GM19239 (cell line): ENCODE measurements around the gene GGCX.
"Not testable (repeated sequence)": the region's sequence is repeated elsewhere in the genome, so short reads cannot be mapped to it uniquely, and the experiment has no call there.

ENCODE experiments used
- DNase-seq: peaks from one replicate; pipeline ENCODE4 v3.0.0; 2011; ENCODE audit warnings: low spot score; ENCODE audit not compliant: insufficient read length
- FAIRE-seq: peaks from 2 replicates; lab custom pipeline; 2011; peaks lifted over from hg19 to GRCh38; lab: Jason Lieb, UNC

GGCX gene

DNA sequence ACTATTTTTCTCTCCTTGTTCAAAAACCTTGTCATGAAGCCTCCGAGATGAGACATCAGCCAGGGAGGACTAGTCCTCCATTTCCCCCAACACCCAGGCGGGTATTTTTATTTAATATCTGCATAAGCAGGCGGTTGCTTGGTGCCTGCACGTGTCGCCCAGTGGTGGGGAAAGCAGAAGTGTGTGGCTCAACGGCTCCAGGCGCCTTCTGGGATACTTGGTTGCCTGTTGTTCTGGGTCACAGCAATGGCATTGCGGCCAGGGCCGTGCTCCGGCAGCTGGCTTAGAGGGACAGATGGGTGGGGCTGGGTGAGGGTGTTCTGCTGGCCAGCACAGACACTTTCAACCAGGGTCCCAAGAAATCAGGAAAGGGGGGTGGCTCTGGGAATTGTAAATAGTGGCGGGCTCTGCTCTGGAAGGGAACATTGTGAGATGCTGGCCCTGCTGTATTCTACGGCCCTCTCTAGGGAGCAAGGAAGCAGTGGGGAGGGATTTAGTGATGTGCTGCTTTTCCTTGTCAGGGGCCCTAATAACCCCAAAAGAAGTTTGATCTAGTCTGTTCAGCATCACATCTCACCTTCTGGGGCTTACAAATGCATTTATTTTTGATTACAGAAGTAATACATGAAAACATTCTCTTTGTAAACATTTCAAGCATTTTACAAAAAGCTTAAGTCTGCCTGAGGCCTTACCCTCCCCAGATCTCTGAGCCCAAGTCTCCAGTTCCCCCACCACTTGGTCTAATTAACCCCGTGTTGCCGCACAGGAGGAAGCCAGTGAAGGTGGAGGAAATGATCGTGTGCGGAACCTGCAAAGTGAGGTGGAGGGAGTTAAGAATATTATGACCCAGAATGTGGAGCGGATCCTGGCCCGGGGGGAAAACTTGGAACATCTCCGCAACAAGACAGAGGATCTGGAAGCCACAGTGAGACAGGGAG is 17.2 kb upstream of the GGCX start:
- DNase-seq (no peak), FAIRE-seq (peak; percentile 70)

DNA sequence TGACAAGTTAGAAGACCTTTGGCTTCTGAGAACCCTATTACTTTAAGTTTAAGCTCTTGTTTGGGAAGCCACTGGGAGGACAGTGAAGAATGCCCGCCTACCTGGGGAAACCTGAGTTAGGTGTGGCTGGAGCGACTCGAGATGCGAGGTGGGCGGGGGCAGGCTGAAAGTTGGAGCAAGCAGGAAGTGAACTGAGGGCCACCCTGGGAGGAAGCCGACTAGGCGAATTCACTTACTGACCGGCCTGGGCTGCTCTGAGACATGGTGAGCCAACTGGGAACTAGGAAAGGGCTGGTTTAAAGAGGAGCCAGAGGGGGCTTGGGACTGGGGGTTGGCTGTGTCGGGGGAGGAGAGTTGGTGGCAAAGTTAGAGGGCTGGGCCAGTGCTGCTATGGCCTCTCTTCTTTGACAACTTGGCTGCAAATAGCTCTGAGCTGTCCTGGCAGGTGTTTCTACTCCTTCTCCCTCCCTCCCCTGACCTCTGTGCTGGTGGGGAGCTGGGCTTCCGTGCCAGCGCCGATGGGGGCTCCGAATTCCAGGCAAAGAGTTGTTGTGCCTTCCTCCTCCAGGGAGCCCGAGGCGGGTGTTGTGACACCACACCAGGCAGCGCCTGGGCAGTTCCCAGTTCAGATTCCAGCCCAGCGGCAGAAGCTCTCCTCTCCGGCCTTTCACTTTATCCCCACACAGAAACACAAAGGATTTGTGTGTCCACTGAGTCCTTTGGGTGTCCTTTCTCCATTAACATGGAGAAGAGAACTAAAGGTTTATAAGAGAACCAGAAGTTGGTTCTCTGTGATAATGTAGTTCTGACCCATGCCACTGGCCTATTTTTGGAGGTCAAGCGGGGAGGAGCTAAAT is 16.3 kb upstream of the GGCX start, which contains the start of gene VAMP8:
Gene VAMP8, plus strand, starts transcription at position 201 of the 857 bp plus-strand sequence. Its CDS starts 61 bp downstream, at position 262.
- peak; percentile 91 for FAIRE-seq
- DNase-seq, result peak; percentile 69

DNA sequence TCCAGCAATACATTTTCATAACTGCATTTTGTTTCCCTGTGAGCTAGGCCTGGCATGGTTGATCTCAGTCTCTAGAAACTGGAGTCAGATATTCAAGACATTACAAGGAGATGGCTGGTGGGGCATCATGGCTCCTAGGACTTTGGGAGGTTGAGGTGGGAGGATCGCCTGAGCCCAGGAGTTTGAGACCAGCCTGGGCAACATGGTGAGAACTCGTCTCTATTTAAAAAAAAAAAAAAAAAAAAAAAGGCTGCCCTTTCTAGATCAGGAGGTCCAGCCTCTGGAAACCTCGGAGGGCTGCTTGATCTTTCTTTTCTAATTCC is 15.7 kb upstream of the GGCX start:
- no peak for FAIRE-seq
- no peak for DNase-seq

DNA sequence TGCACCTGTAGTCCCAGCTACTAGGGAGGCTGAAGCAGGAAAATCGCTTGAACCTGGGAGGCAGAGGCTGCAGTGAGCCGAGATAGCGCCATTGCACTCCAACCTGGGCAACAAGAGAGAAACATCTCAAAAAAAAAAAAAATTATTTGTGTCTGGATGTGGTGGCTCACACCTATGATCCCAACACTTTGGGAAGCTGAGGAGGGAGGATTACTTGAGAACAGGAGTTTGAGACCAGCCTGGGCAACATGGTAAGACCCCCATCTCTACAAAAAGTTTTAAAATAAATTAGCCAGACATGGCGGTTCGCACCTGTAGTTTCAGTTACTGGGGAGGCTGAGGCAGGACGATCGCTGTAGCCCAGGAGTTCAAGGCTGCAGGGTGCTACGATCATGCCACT is 14.4 kb upstream of the GGCX start:
- DNase-seq, result no peak
- no peak for FAIRE-seq

DNA sequence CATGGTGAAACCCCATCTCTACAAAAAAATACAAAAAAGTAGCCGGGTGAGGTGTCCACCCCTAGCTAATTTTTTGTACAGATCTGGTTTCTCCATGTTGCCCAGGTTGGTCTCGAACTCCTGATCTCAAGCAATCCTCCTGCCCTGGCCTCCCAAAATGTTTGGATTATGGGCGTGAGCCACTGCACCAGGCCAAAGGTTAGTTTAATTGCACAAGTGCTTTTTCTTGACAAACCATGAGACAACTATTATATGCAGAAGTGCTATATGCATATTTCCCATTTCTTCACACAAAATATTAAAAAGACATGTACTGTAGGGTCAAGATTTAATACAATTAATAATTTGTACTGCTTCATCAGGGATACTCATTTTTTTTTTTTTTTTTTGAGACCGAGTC is 5.0 kb upstream of the GGCX start:
- no peak for DNase-seq
- FAIRE-seq, result no peak

DNA sequence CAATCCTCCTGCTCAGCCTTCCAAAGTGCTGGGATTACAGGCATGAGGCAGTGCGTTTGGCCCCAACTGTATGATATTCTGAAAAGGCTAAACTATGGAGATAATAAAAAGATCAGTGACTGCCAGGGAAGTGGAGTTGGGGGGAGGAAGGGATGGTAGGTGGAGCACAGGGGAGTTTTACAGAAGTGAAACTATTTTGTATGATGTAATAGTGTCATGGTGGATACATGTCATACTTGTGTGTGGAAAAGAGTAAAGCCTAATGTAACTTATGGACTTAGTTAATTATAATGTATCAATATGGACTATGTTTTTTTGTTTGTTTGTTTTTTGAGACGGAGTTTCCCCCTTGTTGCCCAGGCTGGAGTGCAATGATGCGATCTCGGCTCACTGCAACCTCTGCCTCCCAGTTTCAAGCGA is 2.9 kb upstream of the GGCX start:
- no peak for DNase-seq
- no peak for FAIRE-seq

DNA sequence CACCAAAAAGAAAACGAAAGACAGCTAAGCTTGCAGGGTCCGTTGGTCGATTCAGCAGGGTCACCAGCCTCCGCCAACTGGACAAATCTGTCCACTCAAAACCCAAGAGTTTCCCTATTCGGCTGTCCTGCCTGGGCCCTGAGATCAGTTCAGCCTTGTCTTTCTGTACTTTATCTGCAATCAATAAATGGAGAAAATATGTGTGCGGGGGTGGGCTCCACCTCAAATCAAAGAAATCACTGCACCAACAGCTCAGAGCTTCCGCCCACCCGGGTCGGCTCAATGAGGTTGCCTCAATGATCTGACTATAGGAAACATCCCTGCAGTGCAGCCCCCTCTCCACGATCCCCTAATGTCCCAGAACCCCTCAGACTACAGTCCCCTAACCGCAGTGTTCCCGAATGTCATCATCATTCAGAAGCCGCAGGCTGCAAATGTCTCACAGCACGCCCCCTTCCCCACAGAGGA is 447 bp downstream of the GGCX start:
- DNase-seq, result no peak
- FAIRE-seq, result no peak

DNA sequence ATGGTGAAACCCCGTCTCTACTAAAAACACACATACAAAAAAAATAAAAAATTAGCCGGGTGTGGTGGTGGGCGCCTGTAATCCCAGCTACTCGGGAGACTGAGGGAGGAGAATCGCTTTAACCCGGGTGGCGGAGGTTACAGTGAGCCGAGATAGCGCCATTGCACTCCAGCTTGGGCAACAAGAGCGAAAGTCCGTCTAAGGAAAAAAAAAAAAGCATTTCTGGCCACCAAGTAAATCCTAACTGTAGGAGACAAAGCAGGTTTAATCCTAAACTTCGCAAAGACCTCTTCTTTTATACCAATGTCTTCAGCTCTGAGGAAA is 928 bp downstream of the GGCX start:
- DNase-seq, FAIRE-seq: not testable (repeated sequence)

DNA sequence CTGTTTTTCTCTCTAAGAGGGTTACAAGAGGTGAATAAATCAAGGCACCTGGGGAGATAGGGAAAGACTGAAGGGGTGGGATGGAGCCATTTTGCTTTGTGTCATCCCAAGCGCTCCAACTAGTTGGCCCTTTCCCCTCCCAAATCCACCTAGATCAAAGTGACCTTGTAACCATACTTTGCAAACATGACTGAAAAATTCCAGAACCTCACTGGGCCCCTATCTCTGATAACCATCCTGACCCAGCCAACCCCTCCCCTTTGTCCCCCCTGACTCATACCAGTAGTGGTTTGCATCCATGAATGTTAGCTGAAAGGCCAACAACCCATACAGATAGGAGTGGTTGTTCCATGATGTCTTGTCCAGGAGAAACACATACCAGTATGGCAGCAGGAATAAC is 3.1 kb downstream of the GGCX start:
- FAIRE-seq (no peak), DNase-seq (no peak)

DNA sequence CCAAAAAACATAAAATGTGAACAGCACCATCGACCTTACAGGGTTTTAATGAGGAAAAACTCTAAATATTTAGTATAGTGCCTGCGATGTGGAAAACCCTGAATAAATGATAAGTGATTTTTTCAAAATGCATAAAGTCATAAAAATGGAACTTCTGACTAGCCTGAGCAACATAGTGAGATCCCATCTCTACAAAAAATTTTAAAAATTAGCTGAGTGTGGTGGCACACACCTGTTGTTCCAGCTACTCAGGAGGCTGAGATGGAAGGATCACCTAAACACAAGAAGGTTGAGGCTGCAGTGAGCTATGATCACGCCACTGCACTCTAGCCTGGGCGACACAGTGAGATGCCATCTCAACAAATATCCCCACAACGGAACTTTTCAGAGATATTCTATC is 4.2 kb downstream of the GGCX start:
- DNase-seq (no peak), FAIRE-seq (no peak)

DNA sequence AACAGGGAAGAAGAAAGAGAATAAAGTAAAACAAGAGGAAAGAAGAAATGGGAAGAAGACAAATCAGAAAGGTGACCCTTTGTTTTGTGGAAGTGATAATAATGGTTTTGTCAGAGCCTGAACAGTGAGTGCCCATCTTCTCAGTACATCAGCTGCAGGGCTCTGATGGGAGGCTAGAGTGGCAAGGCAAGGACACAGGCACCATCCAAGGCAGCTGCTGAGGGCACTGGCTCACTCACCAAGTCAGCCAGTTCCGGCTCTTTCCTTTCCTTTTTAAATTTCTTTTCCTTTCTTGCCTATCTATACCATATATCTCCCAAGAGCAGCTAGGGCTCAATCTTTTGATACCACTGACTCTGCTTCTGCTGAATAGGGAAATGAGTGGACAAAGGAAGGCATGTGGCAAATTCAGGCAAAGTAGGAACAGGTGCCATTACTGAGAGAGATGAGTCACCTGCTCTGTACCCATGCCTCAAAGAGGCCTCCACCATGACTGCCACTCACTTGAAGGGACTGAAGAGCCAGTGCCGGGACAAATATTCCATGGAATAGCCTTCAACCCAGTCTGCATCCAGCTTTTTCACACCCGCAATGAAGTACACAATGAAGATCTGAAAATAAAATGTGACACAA is 6.2 kb downstream of the GGCX start:
- FAIRE-seq, result no peak
- DNase-seq, result no peak

DNA sequence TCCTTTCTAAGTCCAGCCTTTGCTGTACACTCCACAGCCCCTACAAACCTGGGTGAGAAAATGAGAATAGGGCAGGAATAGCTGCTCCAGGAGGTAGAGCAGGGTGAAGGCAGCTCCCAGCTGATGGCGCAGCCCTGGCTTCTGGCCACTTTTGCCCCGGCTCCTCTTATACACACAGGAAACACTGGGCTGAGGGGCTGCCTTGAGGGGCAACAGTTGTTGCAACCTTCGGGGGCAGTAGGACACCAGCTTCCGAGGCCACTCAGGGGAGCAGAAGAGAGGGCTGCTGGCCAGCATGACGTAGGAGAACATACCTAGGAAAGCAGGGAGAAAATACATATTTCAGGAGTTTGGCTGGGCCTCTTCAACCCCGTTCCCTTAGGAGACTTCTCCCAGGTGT is 8.1 kb downstream of the GGCX start:
- FAIRE-seq, result no peak
- no peak for DNase-seq

DNA sequence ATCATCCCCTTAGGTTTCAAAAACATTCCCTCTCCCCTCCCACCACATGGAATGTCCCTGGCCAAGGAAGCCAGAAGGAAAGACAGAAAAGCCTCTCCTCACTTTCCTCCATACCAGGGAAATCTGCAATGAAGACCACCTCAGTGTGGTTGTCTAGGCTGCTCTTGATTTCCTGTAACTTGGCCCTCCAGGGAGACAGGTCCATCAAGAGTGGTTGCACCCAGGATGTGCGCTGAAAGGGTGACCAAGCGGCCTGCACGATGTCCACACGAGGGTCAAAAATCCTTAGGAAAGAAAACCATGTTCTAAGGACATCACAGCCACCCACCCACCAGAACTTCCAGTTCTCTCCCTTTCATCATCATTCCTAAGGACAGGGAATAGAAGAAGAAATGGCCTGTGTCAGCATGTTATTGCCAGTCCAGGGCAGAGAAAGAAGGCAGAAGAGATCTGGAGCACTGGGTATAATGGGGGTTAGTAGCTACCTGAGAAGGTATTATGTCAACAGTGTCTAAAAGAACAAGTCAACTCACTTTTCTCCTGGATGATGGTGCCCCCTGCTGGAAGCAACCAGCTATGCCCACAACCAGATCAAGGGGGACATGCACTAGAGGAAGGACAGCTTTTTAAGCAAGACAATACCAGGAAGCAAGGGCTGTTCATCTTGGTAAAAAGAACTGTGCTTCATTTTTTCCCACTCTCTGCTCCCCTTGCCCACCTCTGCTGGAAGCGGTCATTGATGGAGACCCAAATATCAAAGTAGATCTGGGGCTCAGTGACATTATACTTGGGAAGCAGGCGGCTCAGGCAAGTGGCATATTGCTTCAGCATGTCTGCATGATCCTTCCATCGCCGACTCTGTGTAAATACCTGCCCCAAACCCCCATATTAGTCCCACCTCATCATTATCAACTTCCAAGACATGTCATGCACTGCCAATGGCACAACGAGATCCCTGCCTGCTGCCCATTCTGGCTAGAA is 9.3 kb downstream of the GGCX start:
- FAIRE-seq (peak; percentile 84), DNase-seq (no peak)

DNA sequence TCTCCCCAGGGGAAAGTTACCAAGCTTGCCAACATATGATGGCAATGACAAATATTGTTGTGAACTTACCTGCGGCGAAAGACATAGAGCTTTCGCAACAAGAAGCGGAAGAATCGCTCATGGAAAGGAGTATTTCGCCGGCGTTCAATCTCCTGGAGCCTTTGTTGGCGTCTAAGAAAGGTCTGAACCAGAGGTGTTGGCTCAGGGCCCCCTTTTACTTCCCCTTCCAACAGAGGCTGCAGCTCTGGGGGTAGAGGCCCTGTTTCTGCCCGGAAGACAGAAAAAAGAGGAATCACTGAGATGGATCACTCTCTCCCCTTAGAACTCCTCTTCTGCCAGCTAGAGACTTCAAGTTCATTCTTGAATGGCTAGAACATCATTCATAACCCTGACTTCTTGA is 10.8 kb downstream of the GGCX start:
- no peak for FAIRE-seq
- no peak for DNase-seq

DNA sequence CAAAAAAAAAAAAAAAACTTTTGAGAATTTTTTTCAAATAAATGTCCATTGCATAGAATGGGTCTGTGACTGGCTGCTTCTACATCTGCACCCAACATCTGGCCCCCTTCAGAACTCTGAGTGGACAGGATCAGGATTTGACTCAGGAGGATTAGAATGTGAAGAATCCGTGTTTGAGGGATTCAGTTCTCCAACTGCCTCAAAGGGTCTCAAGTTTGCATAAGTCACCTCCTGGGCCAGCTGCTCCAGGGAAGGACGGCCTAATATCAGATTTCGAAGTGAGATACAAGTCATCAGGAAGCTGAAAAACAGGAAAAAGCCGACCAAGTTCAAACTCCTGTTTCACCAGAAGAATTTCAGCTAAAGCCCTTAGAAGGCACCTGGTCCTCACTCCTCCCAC is 11.5 kb downstream of the GGCX start:
- DNase-seq, result no peak
- FAIRE-seq, result no peak

DNA sequence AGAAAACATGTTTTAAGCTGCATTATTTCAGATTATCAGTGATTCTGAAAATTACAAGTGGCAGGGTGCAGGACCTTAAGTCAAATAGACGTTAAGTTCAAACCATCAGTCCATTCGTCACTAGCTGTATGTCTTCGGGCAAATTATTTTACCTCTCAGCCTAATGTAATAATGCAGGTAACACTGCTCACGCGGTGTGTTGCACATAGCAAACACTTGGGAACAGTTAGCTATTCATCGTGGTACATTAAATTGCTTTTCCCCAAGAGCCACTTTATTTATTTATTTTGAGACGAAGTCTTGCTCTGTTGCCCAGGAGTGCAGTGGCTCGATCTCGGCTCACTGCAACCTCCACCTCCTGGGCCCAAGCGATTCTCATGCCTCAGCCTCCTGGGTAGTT is 12.2 kb downstream of the GGCX start:
- FAIRE-seq (no peak), DNase-seq (no peak)

DNA sequence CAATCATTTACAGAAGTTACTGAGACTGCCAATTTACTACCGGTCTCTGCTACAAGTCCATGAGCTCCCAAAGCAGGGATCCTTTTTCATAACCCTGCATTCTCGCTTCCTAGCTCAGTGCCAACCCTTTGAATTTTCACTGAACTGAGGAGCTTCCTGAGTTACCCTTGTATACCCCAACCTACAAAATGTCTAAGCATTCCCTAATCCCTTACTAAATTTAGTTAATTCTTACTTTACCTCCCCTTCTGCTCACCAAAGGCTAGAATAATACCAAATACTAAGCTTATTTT is 12.7 kb downstream of the GGCX start:
- no peak for FAIRE-seq
- DNase-seq, result no peak

DNA sequence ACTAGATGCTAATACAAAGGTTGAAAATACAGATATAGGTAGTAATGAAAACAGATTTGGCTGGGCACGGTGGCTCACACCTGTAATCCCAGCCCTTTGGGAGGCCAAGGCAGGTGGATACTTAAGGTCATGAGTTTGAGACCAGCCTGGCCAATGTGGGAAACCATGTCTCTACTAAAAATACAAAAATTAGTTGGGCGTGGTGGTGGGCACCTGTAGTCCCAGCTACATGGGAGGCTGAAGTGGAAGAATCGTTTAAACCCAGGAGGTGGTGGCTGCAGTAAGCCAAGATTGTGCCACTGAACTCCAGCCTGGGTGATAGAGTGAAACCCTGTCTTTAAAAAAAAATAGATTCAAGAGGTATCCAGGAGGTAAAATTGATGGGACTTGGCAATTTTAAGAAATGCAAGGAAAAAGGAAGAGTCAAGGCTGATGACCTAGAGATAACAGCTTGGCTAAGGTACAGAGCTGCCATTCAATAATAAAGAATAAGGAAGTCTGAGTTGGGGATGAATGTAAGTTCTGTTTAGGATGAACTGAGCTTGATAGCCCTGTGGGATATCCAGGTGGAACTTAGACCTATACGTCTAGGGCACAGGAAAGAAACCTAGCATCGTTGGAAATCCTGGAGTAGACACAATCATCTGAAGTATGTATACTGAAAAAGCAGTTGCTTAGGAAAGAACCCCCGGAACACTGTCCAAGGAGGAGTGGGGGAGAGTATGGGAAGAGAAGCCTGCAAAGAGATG is 13.3 kb downstream of the GGCX start:
- DNase-seq (no peak), FAIRE-seq (no peak)
